ENCODE data around the gene SAMD14.

SAMD14 gene

GRCh38 chr17:50161023-50161910, 31.3 kb upstream of the SAMD14 start:
- TF ChIP-seq CTCF (IDR thresholded peaks at IDR 0.05; ENCODE audit: control insufficient read depth, insufficient read depth, low read depth, low read length, missing control alignments), result peak; percentile 90
- DNase-seq (ENCODE audit: low read depth), result no peak
- peak overlapping the region; percentile 87 for H3K4me3 ChIP-seq (ENCODE audit: control insufficient read depth, low read depth, low read length)

GRCh38 chr17:50157891-50158290, 27.9 kb upstream of the SAMD14 start:
- no peak overlapping the region for H3K4me3 ChIP-seq (ENCODE audit: control insufficient read depth, low read depth, low read length)
- no peak for DNase-seq (ENCODE audit: low read depth)
- no peak for TF ChIP-seq CTCF (IDR thresholded peaks at IDR 0.05; ENCODE audit: control insufficient read depth, insufficient read depth, low read depth, low read length, missing control alignments)

GRCh38 chr17:50155115-50155819, 25.3 kb upstream of the SAMD14 start:
- no peak for TF ChIP-seq CTCF (IDR thresholded peaks at IDR 0.05; ENCODE audit: control insufficient read depth, insufficient read depth, low read depth, low read length, missing control alignments)
- DNase-seq (ENCODE audit: low read depth), result no peak
- H3K4me3 ChIP-seq (ENCODE audit: control insufficient read depth, low read depth, low read length), result no peak overlapping the region

GRCh38 chr17:50154604-50155003, 24.6 kb upstream of the SAMD14 start:
- no peak for DNase-seq (ENCODE audit: low read depth)
- TF ChIP-seq CTCF (IDR thresholded peaks at IDR 0.05; ENCODE audit: control insufficient read depth, insufficient read depth, low read depth, low read length, missing control alignments), result no peak
- H3K4me3 ChIP-seq (ENCODE audit: control insufficient read depth, low read depth, low read length), result no peak overlapping the region

GRCh38 chr17:50153650-50154575, 24.0 kb upstream of the SAMD14 start:
- no peak for DNase-seq (ENCODE audit: low read depth)
- TF ChIP-seq CTCF (IDR thresholded peaks at IDR 0.05; ENCODE audit: control insufficient read depth, insufficient read depth, low read depth, low read length, missing control alignments), result no peak
- H3K4me3 ChIP-seq (ENCODE audit: control insufficient read depth, low read depth, low read length), result no peak overlapping the region

GRCh38 chr17:50152736-50153135, 22.8 kb upstream of the SAMD14 start:
- no peak for DNase-seq (ENCODE audit: low read depth)
- no peak for TF ChIP-seq CTCF (IDR thresholded peaks at IDR 0.05; ENCODE audit: control insufficient read depth, insufficient read depth, low read depth, low read length, missing control alignments)
- peak overlapping the region; percentile 60 for H3K4me3 ChIP-seq (ENCODE audit: control insufficient read depth, low read depth, low read length)
